Mesendoderm (in vitro differentiated cells): Measurements from ENCODE around the gene PFKFB4.

Experiments
- DNase-seq: peaks from one replicate; pipeline ENCODE4 v3.0.0; 2013
- H2AK5ac ChIP-seq: 2 replicates; pipeline ENCODE4 v1.6.1; 2013; ENCODE audit warnings: low read length, inconsistent platforms
- H2BK120ac ChIP-seq: 2 replicates; pipeline ENCODE4 v1.6.1; 2013; ENCODE audit warnings: low read depth, mild to moderate bottlenecking, low read length, moderate library complexity, mixed read lengths
- H2BK15ac ChIP-seq: replicated peaks from 2 replicates; pipeline ENCODE4 v1.6.1; 2013; ENCODE audit warnings: low read depth, mild to moderate bottlenecking, moderate library complexity
- H2BK5ac ChIP-seq: 2 replicates; pipeline ENCODE4 v1.6.1; 2013; ENCODE audit warnings: low read length, inconsistent platforms
- H3K18ac ChIP-seq: 2 replicates; pipeline ENCODE4 v1.6.1; 2013; ENCODE audit warnings: mild to moderate bottlenecking, low read length, mixed read lengths
- H3K23ac ChIP-seq: one replicate; pipeline ENCODE4 v1.6.1; 2013; ENCODE audit warnings: low read length
- H3K27ac ChIP-seq: 2 replicates; pipeline ENCODE4 v1.5.1; 2013; ENCODE audit warnings: low read depth, mild to moderate bottlenecking, inconsistent platforms, low read length, moderate library complexity
- H3K27me3 ChIP-seq: 2 replicates; pipeline ENCODE4 v1.6.1; 2013; ENCODE audit warnings: low read length, control low read depth, mild to moderate bottlenecking, inconsistent platforms; ENCODE audit not compliant: insufficient read depth, poor library complexity
- H3K36me3 ChIP-seq: 2 replicates; pipeline ENCODE4 v1.6.1; 2013; ENCODE audit warnings: low read length, inconsistent platforms; ENCODE audit not compliant: control insufficient read depth, insufficient read depth
- H3K4ac ChIP-seq: one replicate; pipeline ENCODE4 v1.6.1; 2013; ENCODE audit warnings: low read depth, mild to moderate bottlenecking, low read length, moderate library complexity
- H3K4me1 ChIP-seq: 2 replicates; pipeline ENCODE4 v1.6.1; 2013; ENCODE audit warnings: low read depth, low read length, inconsistent platforms; ENCODE audit not compliant: control insufficient read depth
- H3K4me2 ChIP-seq: 2 replicates; pipeline ENCODE4 v1.6.1; 2013; ENCODE audit warnings: low read length
- H3K4me3 ChIP-seq: 2 replicates; pipeline ENCODE4 v1.5.1; 2013; ENCODE audit warnings: mild to moderate bottlenecking, low read length
- H3K56ac ChIP-seq: one replicate; pipeline ENCODE4 v1.6.1; 2013; ENCODE audit warnings: low read length
- H3K79me1 ChIP-seq: 2 replicates; pipeline ENCODE4 v1.6.1; 2013; ENCODE audit warnings: low read length, inconsistent platforms
- H3K79me2 ChIP-seq: 2 replicates; pipeline ENCODE4 v1.6.1; 2013; ENCODE audit warnings: mild to moderate bottlenecking, low read length; ENCODE audit not compliant: control insufficient read depth, insufficient read depth
- H3K9ac ChIP-seq: 2 replicates; pipeline ENCODE4 v1.6.1; 2013; ENCODE audit warnings: low read length, inconsistent platforms
- H4K5ac ChIP-seq: one replicate; pipeline ENCODE4 v1.6.1; 2013; ENCODE audit warnings: low read length
- H4K8ac ChIP-seq: one replicate; pipeline ENCODE4 v1.6.1; 2013; ENCODE audit warnings: low read depth, mild to moderate bottlenecking, control low read depth, low read length, moderate library complexity
- WGBS: extraction: QIAGEN DNeasy Blood & Tissue Kit; methylation state at CpG from one replicate; pipeline ENCODE4 v1.1.7; 2013; ENCODE audit warnings: low lambda C conversion rate, missing lambda C conversion rate; ENCODE audit not compliant: insufficient coverage; ENCODE audit errors: extremely low coverage; 5-methylcytosine and 5-hydroxymethylcytosine counted together

PFKFB4 gene

DNA sequence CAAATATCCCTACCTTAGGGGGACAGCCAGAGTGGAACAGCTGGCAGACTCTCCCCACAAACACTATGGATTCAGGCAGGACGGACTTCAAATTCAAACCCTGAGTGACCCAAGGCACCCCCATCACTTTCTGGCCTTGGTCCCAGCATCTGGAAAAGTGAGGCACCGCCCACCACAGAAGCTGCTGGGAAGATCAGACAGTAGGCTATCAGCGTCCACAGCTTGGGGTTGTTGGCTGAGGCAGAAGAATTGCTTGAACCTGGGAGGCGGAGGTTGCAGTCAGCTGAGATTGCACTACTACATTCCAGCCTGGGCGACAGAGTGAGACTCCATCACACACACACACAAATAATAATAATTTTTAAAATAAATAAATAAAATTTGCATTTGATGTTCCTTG, 8.5 kb downstream of the PFKFB4 start:
- Histone ChIP-seq H4K5ac (no peak overlapping the region), H3K27me3 (no peaks in the 10 kb centered on the region), H3K4me2 (no peak overlapping the region), H3K4ac (no peak overlapping the region), H3K23ac (no peak overlapping the region), H3K56ac (no peak overlapping the region), H3K9ac (no peak overlapping the region), H3K27ac (no peak overlapping the region), H3K79me2 (no peaks in the 10 kb centered on the region), H2BK5ac (no peak overlapping the region), H2BK120ac (no peak overlapping the region), H3K79me1 (peaks cover 1% of the 10 kb centered on the region), H3K4me1 (no peaks in the 10 kb centered on the region), H2AK5ac (no peak overlapping the region), H4K8ac (no peak overlapping the region), H2BK15ac (no peak overlapping the region), H3K4me3 (no peak overlapping the region), H3K36me3 (peaks cover 6% of the 10 kb centered on the region), H3K18ac (no peak overlapping the region)
- no CpG with 5 or more reads among the region's 5 CpGs for WGBS
- DNase-seq: no peak

DNA sequence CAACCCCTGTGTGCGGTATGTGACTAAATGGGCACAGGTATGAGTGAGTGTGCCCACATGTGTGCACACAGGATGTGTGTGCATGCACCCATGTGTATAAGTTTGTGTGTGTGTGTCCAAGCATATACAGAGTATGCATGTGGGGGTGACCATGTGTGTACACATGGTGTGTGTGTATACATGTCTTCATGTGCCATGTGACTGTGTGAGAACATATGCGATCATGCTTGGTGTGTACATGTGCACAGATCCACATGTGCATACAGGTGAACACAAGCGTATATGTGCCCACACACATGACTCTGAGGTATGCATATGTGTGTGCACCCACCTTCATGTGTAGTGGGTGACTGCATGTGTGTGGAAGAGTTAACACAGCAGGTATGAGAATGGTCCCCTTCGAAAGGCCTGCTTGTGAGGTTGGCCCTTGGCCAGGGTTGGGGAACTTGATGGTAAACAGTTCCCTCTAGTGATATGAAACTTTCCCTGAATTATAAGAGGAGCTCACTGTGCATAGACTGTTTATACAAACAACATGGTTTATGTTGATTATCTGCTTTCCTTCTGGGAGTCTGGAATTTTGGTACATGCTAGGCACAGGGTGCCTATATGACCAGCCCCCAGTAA, 10.3 kb downstream of the PFKFB4 start:
- Histone ChIP-seq H2BK120ac (no peak overlapping the region), H2BK15ac (no peak overlapping the region), H4K8ac (no peak overlapping the region), H3K27ac (no peak overlapping the region), H3K79me2 (no peaks in the 10 kb centered on the region), H3K9ac (no peak overlapping the region), H3K36me3 (peaks cover 6% of the 10 kb centered on the region), H3K18ac (no peak overlapping the region), H3K4me2 (no peak overlapping the region), H3K56ac (no peak overlapping the region), H3K4ac (no peak overlapping the region), H3K4me1 (no peaks in the 10 kb centered on the region), H2BK5ac (no peak overlapping the region), H4K5ac (no peak overlapping the region), H3K79me1 (no peaks in the 10 kb centered on the region), H3K23ac (no peak overlapping the region), H2AK5ac (no peak overlapping the region), H3K4me3 (no peak overlapping the region), H3K27me3 (no peaks in the 10 kb centered on the region)
- WGBS: no CpG with 5 or more reads among the region's 4 CpGs
- DNase-seq: no peak

DNA sequence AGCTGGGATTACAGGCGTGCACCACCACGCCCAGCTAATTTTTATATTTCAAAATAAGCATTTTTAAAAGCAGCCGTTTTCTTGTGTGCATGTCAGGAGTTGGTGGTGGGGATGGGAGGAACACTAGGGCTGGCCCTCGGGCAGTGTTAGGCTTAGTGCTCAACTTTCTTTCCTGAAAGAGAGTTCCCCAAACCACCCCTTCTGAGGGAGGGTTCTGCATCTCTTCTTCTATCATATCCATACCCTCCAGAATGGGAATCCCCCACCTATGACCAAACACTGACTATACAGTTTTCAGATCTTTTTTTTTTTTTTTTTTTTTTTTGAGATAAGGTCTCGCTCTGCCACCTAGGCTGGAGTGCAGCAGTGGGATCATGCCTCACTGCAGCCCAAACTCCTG, 12.5 kb downstream of the PFKFB4 start:
- no peak overlapping the region for H2BK5ac ChIP-seq
- H2AK5ac ChIP-seq: no peak overlapping the region
- H3K27ac ChIP-seq: no peak overlapping the region
- no peak overlapping the region for H3K18ac ChIP-seq
- no peak overlapping the region for H3K23ac ChIP-seq
- H3K4ac ChIP-seq: no peak overlapping the region
- no peak overlapping the region for H2BK120ac ChIP-seq
- H3K79me2 ChIP-seq: no peaks in the 10 kb centered on the region
- no peaks in the 10 kb centered on the region for H3K4me1 ChIP-seq
- no peak overlapping the region for H4K8ac ChIP-seq
- no peak overlapping the region for H3K4me2 ChIP-seq
- H3K56ac ChIP-seq: no peak overlapping the region
- H3K79me1 ChIP-seq: no peaks in the 10 kb centered on the region
- H3K9ac ChIP-seq: no peak overlapping the region
- WGBS: no CpG with 5 or more reads among the region's 5 CpGs
- H3K36me3 ChIP-seq: peaks cover 6% of the 10 kb centered on the region
- H4K5ac ChIP-seq: no peak overlapping the region
- H3K27me3 ChIP-seq: no peaks in the 10 kb centered on the region
- no peak overlapping the region for H2BK15ac ChIP-seq
- no peak overlapping the region for H3K4me3 ChIP-seq
- no peak for DNase-seq

DNA sequence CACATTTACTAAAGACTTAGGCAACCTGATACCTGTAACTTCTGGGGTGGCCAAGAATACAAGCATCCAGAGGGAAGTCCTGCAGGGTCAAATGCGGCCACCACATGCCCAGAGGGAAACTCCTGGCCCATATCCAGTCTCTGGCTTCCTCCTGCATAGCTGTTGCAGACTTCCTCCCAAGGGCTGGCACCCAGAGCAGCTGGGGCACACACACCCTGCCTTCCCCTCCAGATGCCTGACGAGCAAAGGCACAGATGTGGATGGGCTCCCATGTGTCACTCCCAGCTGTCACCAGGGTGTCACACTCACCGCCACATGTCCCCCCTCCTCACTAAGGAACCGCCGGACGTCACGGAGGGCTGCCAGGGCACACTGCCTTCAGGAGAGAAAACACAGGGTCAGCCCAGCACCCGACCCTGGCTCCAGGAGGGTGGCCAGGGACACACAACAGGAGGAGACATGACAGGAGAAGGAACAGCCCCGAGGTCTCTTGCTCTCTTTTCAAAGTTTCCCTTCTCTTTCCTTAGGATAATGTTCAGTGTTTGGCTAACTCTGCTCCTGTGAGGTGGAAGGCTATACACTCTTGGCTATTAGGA, 13.2 kb downstream of the PFKFB4 start:
- no peaks in the 10 kb centered on the region for H3K4me1 ChIP-seq
- H2AK5ac ChIP-seq: no peak overlapping the region
- peaks cover 8% of the 10 kb centered on the region for H3K36me3 ChIP-seq
- H4K8ac ChIP-seq: no peak overlapping the region
- H3K18ac ChIP-seq: no peak overlapping the region
- DNase-seq: no peak
- H3K4ac ChIP-seq: no peak overlapping the region
- H3K4me2 ChIP-seq: no peak overlapping the region
- H3K79me1 ChIP-seq: no peaks in the 10 kb centered on the region
- no peak overlapping the region for H2BK5ac ChIP-seq
- H3K9ac ChIP-seq: no peak overlapping the region
- H3K4me3 ChIP-seq: no peak overlapping the region
- no peak overlapping the region for H2BK15ac ChIP-seq
- H2BK120ac ChIP-seq: no peak overlapping the region
- whole genome bisulfite sequencing: no CpG with 5 or more reads among the region's 9 CpGs
- no peaks in the 10 kb centered on the region for H3K27me3 ChIP-seq
- H3K79me2 ChIP-seq: no peaks in the 10 kb centered on the region
- H3K27ac ChIP-seq: no peak overlapping the region
- H3K56ac ChIP-seq: no peak overlapping the region
- H3K23ac ChIP-seq: no peak overlapping the region
- H4K5ac ChIP-seq: no peak overlapping the region

DNA sequence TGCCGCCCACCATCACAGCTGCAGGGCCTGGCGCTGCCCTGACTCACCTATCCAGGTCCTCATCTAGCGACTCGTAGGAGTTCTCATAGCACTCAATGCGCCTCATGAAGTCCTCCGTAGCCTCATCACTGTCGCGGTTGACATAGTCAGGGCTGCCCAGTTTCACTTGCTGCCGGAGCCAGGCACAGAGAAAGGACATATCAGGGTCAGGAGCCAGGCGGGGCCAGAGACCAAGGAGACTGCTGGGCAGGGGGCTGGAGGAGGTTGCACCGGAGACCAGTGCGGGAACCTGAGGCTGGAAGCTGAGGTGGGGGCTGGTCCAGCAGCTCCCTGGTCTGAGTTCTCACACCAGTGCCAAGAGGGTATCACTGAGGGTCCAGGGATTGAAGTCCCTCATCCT, 18.2 kb downstream of the PFKFB4 start:
- Histone ChIP-seq H3K27ac (no peak overlapping the region), H3K23ac (no peak overlapping the region), H4K8ac (no peak overlapping the region), H3K18ac (no peak overlapping the region), H2BK15ac (no peak overlapping the region), H3K4me1 (no peaks in the 10 kb centered on the region), H2BK5ac (no peak overlapping the region), H3K79me1 (no peaks in the 10 kb centered on the region), H2AK5ac (no peak overlapping the region), H4K5ac (no peak overlapping the region), H3K79me2 (no peaks in the 10 kb centered on the region), H2BK120ac (no peak overlapping the region), H3K9ac (no peak overlapping the region), H3K4ac (no peak overlapping the region), H3K36me3 (peaks cover 2% of the 10 kb centered on the region), H3K56ac (no peak overlapping the region), H3K27me3 (no peaks in the 10 kb centered on the region), H3K4me3 (no peak overlapping the region), H3K4me2 (no peak overlapping the region)
- no CpG with 5 or more reads among the region's 12 CpGs for WGBS
- DNase-seq: no peak

DNA sequence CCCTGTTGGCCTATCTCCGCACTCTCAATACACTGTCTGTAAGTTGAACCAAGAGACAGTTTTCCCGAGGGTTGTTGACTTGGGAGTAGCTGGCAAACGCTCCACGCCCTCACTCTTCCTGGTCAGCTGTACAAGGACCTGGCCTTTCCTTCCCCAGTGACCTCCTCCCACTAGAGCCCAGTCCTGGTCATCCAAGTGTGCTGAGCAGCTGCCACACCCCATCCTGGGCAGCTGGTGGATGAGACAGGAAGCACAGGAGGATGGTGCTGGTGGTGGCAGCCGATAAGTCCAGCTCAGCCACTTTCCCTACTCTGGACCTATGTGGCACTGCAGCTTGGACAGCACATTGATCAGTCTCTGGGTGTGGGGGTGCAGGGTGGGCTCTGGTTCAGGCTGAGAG, 19.8 kb downstream of the PFKFB4 start:
- DNase-seq: no peak
- H3K4me3 ChIP-seq: no peak overlapping the region

More for the DNA sequence above, 19.8 kb downstream of the PFKFB4 start:
- Histone ChIP-seq H3K27ac (no peak overlapping the region), H3K9ac (no peak overlapping the region), H4K8ac (no peak overlapping the region), H3K4ac (no peak overlapping the region), H3K4me2 (no peak overlapping the region), H3K36me3 (peaks cover 2% of the 10 kb centered on the region), H3K23ac (no peak overlapping the region), H3K56ac (no peak overlapping the region), H3K79me1 (no peaks in the 10 kb centered on the region), H2BK5ac (no peak overlapping the region), H2BK15ac (no peak overlapping the region), H3K18ac (no peak overlapping the region), H2AK5ac (no peak overlapping the region), H3K79me2 (no peaks in the 10 kb centered on the region), H3K4me1 (no peaks in the 10 kb centered on the region), H3K27me3 (no peaks in the 10 kb centered on the region), H4K5ac (no peak overlapping the region), H2BK120ac (no peak overlapping the region)
- WGBS: no CpG with 5 or more reads among the region's 5 CpGs
